Right renal cortex interstitium (tissue), 3 donors: ENCODE data around the gene PDCD2. TPM values are rescaled to one million over a fixed set of nuclear protein-coding genes. Genes with fewer than 3 reads are reported as not detected.
A peak's percentile ranks its signal among the peaks of the same experiment; 100 is the strongest.
"Not testable (repeated sequence)": the region's sequence is repeated elsewhere in the genome, so short reads cannot be mapped to it uniquely, and the experiment has no call there.

ENCODE experiments used
- DNase-seq, 3 donors: peaks; one replicate each; pipeline ENCODE4 v3.0.0-alpha.2; 2013; ENCODE audit warnings: low read depth in 3 of 3, low spot score in 2 of 3
- polyA plus RNA-seq, 3 donors: library from polyadenylated mRNA; unstranded; fragments of 120-200 nt; gene quantifications; one replicate each; pipeline ENCODE4 v1.2.1, GENCODE V29; 2013; ENCODE audit not compliant: insufficient read length in 3 of 3

The PDCD2 gene
- 10 to 100 TPM; 77.3 to 87.1 (median 80.5) TPM for polyA plus RNA-seq

GRCh38 chr6:170584181-170584953 is at the start of gene PDCD2:
TSS of gene PDCD2 (minus strand) at chr6:170584637. CDS start at chr6:170584581, 56 bp downstream.
- DNase-seq = peak; percentile 62 to 81 (median 74)

GRCh38 chr6:170616020-170616554 is 31.6 kb upstream of the PDCD2 start:
- not testable (repeated sequence) for DNase-seq

GRCh38 chr6:170612256-170612804 is 27.9 kb upstream of the PDCD2 start:
- not testable (repeated sequence) for DNase-seq

GRCh38 chr6:170609225-170609624 is 24.8 kb upstream of the PDCD2 start:
- DNase-seq = not testable (repeated sequence)

GRCh38 chr6:170605574-170606259 is 21.3 kb upstream of the PDCD2 start:
- no peak for DNase-seq

GRCh38 chr6:170597278-170597677 is 12.8 kb upstream of the PDCD2 start:
- DNase-seq = no peak

GRCh38 chr6:170596426-170596825 is 12.0 kb upstream of the PDCD2 start:
- DNase-seq = no peak

- no peak for DNase-seq
These were observed 6.3 kb upstream of the PDCD2 start for GRCh38 chr6:170590725-170591124.

GRCh38 chr6:170584954-170585498 is 589 bp upstream of the PDCD2 start:
- peak in 2 of 3 donors; percentile 23 to 27 for DNase-seq

- DNase-seq = peak in 2 of 3 donors; percentile 1 to 8
These were observed 669 bp downstream of the PDCD2 start for GRCh38 chr6:170583756-170584180.

GRCh38 chr6:170578909-170579308 is 5.5 kb downstream of the PDCD2 start:
- DNase-seq = no peak

GRCh38 chr6:170575250-170575649 is 9.2 kb downstream of the PDCD2 start:
- DNase-seq = no peak

GRCh38 chr6:170572704-170573466 is 11.6 kb downstream of the PDCD2 start:
- DNase-seq = no peak

GRCh38 chr6:170564936-170565530 is 19.4 kb downstream of the PDCD2 start:
- DNase-seq = no peak

GRCh38 chr6:170561555-170561954 is 22.9 kb downstream of the PDCD2 start:
- DNase-seq = no peak

- no peak for DNase-seq
These were observed 29.1 kb downstream of the PDCD2 start for GRCh38 chr6:170555305-170555704.

- peak in 1 of 3 donors; percentile 6 for DNase-seq
These were observed 29.7 kb downstream of the PDCD2 start for GRCh38 chr6:170554796-170555137.

- DNase-seq = peak; percentile 91 to 97 (median 94)
These were observed 30.2 kb downstream of the PDCD2 start, which contains the start of gene TBP for GRCh38 chr6:170554013-170554795. TSS of gene TBP (plus strand) at chr6:170554369. CDS start at chr6:170557030, 2,661 bp downstream.

- no peak for DNase-seq
These were observed 30.9 kb downstream of the PDCD2 start for GRCh38 chr6:170553534-170554012.
